ENCODE results near the gene MORN1.

Gene MORN1

DNA sequence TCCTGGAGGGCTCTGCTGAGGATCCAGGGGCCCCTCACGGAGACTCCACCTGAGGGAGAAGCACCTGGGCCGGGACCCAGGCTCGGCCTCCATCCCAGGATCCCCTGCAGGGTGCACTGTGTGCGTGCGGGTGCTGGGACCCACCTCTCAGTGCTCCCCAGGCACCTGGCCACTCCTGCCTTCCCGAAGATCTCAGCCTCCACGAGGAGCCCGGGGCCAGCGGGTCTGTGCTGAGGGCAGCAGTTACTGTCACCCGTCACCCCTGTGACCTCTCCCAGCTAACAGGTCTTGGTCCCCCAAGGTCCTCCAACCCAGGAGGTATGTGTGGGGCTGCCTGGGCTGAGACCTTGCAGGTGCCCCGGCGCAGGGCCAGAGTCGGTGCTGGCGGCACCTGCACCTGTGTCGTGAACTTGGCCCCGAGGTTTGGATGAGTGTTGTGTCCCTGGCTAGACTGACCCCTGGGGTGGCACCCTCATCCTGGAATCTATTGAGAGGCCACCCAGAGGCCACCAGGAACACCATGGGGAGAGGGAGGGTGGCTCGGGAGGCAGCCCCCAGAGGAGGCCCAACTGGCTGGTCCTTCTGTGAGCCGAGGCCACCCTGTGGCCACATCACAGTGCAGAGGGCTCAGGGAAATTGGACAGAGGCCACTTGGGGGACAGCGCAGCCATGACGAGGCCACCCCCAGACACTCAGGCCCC, 17.7 kb downstream of the MORN1 start:
- no peak for DNase-seq (ENCODE audit: low spot score)

DNA sequence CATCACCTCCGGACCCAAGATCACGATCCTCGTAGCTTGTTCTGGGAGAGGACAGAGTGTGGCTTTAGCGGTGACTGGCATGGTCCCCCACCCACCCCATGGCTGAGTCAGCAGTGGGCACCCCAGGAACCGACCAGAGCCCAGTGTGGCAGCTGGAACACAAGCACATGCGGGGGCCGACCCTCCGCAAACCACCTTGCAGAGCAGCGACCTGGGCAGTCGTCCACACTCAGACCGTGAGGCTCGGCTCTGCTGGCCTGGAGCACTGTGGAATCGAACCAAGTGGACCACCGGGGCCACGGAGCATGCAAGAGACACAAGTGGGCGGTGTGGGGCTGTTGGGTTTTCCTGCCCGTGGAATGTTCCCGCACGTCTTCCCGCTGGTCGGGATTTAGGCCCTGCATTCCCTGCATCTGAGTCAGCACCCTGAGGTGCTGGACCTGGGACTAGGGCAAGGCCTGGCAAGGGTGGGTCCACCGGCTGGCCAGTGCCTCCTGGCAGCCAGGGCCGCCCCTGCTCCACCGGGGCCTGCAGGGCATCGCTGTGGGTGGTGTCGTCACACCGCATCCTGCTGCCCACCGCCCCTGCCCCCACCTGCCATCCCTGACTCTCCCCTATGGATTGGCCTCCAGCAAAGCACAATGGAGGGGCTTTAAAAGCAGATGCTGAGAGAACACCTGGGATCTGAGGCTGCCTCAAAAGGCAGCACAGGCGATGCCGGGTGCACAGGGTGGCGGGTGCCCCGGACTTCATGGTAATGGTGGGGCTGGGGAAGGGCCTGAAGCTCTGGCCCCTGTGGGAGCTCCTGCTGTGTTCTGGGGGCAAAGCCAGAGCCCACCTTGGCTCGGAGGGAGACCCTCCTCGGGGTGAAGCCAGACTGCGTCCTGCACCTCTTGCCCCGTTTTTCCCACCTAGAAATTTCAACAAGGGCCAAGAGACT, 18.5 kb downstream of the MORN1 start:
- peak; percentile 13 for DNase-seq (ENCODE audit: low spot score)

DNA sequence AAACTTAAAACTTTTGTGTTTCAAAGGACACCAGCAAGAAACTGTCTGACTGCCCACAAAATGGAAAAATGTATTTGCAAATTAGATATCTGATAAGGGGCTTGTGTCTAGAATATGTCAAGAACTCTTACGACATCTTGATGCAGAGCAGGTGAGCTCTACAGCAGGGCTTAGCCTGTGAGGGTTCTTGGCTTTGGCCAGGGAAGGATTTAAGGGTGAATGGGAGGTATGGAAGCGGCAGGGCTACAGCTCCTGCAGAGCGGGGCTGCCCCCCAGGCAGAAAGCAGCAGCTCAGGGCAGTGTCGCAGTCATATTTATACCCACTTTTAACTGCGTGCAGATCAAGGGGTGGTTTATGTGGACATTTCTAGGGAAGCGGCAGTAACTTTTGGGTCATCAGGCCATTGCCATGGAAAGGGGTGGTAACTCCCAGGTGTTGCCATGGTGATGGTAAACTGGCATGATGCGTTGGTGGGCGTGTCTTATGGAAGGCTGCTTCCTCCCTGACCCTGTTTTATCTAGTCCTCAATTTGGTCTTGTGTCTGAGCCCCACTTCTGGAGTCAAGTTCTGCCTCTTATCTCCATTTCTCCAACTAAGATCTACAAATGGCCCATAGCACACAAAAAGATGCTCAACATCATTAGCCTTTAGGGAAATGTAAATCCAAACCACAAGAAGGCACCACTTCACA, 23.2 kb downstream of the MORN1 start:
- no peak for DNase-seq (ENCODE audit: low spot score)

DNA sequence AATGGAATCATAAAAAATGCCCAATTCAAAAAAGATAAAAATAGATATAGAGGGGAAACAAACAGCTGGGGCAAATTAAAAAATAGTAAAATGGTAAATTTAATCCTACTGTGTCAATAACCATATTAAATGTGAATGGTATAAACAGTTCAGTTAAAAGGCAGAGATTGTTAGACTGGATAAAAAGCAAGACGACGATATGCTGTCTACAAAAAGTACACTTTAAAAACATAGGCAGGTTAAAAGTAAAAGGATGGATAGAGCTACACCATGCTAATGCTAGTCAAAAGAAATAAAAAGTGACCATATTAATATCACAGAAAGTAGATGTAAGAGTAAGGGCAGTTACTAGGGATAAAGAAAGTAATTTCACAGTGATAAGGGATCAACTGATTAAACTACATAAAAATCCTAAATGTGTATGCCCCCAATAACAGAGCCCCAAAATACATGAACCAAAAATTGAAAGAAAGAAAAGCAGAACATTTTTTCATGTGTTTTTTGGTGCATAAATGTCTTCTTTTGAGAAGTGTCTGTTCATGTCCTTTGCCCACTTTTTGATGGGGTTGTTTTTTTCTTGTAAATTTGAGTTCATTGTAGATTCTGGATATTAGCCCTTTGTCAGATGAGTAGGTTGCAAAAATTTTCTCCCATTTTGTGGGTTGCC, 27.4 kb downstream of the MORN1 start:
- DNase-seq (ENCODE audit: low spot score) = no peak

DNA sequence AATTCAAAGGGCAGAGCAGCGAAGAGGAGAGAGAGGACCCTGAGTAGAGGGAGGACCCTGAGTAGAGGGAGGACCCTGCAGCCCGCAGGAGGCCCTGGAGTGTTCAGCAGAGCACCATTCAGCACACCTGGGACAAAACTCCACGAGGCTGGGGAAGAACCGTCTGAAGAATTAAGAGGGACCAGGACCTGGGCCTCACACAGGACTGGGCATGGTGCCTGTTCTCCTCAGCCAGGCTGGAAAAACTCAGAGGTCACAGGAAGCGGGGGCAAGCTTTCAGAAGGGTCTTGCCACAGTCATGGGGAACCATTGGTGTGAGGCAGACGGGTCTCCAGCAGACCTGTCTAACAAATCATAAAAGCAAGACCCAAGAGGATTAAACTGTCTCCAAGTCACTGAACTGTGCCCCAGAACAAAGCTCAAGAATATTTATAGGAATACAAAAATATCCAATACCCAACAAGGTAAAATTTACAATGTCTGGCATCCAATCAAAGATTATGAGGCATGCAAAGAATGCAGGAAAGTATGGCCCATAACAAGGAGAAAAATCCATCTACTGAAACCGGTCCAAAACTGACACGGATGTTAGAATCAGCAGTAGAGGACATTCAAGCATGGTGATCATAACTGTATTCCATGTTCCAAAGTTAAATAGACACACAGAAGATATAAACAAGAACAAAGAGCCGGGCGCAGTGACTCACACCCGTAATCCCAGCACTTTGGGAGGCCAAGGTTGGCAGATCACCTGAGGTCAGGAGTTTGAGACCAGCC, 30.6 kb downstream of the MORN1 start:
- no peak for DNase-seq (ENCODE audit: low spot score)

DNA sequence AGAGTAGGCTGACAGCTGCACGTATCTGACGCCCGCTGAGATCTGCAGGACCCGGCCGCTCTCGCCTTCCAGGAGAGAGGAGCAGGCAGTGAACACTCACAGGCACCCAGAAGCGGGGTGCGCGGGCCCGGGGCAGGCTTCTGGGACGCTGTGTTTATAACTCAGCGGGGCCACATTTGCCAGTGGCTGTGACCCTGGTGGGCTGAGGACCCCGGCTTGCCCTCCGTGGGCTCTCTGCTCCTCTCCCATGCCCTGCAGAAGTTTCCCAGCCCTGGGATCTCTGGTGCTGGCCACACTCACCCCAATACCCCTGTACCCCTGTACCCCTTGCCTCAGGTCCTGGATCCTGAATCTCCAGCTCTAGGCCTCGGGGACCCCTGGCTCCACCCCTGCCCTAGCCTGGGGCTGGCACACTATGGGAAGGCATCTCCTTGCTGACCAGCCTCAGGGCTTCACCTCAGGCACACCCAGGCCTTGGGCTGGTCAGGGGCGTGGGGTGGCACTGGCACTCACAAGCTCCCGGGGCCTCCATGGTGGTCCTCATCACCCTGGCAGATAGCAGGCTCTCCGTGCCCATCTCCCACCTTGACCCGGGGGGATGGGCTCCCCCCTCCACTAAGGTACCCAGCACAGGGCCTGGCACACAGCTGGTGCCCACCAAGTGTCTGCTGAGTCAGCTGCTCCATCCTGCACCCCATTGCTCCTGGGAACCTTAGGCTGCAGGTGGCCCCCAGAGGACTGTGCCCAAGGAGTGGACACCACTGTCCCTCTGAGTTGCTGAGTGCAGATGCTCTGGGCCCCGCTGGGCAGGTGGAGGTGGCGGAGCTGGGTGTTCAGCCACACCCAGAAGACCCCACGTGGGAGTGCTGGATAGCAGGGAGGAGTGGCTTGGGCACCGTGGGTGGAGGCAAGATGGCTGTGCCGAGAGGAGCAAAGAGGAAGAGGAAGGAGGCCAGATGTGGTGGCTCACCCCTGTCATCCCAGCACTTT, 32.4 kb downstream of the MORN1 start:
- DNase-seq (ENCODE audit: low spot score) = no peak

DNA sequence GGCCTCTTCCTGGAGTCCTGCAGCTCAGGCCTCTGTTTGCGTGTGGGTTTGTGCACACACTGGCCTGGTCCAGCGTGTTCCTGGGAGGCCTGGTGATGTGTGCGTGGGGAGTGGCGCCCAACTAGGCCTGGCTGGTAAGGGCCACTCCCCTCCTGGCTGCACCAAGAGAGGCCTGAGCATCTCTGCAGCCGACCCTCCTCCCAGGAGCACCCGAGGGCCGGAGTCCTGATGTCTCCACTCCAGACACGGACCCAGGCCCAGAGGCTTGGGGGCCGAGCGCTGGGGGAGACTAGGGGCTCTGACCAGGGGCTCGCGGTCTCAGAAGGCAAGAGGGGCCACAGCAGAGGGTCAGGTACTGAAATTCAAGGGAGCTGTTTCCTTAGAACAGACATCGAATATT, 33.3 kb downstream of the MORN1 start:
- DNase-seq (ENCODE audit: low spot score) = no peak

DNA sequence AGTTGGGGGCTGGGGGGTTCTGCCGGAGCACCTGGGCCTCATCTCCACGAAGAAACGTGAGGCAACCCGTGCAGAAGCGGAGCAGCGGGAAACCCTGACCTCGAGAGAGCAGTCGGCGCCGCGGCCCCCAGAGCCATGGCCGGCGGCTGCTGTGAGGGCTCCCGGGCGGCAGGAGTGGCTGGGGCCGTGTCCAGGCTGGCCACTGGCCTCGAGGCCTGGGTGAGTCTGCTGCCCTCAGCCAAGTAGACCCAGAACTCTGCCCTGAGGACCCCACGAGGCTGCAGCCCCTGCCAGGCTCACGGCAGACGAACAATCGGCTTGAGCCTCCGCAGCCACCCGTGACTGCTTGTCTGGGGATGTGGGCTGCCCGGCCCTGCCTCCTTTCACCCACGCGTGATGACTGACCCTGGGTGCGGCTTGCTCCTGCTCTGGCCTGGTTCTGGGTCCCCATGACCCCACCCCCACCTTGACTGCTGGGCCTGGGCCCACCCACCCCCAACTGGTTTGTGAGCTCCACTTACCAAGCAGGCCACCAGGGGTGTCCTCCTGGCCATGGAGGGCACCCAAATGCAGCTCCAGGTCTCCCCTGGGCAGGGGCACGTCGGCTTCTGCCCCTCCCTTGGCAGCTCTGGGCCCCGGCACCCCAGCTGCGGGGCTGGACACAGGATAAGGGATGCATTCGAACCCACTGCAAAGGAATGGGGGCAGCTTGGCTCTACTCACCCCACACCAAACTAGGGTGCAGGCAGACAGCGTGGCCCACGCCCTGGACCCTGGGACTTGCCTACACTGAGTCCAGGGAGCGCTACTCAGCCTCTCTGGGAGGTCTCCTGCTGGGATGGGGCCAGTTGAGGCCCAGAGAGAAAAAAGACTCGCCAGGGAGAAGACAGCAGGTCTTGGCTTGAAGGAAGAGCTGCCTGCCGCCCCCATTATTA, 34.2 kb downstream of the MORN1 start:
- DNase-seq (ENCODE audit: low spot score) = no peak

DNA sequence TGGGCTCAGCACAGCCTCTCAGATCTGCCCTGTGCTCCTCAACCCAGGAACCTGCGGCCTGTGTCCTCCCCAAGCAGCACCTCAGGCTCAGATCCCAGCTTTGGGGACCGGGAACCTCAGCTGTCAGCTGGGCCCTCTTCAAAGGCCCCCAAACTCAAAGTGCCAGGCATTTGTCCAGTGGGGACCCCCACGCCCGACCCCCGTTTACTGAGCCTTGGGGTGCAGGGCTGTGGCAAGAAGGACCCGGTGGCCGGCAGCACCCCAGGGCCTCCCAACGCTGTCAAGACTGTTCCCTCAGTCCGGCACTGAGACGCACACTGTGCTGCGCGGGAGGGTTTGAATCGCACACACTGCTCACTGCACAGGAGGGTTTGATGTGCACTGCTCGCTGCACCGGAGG, 35.0 kb downstream of the MORN1 start:
- DNase-seq (ENCODE audit: low spot score) = no peak

DNA sequence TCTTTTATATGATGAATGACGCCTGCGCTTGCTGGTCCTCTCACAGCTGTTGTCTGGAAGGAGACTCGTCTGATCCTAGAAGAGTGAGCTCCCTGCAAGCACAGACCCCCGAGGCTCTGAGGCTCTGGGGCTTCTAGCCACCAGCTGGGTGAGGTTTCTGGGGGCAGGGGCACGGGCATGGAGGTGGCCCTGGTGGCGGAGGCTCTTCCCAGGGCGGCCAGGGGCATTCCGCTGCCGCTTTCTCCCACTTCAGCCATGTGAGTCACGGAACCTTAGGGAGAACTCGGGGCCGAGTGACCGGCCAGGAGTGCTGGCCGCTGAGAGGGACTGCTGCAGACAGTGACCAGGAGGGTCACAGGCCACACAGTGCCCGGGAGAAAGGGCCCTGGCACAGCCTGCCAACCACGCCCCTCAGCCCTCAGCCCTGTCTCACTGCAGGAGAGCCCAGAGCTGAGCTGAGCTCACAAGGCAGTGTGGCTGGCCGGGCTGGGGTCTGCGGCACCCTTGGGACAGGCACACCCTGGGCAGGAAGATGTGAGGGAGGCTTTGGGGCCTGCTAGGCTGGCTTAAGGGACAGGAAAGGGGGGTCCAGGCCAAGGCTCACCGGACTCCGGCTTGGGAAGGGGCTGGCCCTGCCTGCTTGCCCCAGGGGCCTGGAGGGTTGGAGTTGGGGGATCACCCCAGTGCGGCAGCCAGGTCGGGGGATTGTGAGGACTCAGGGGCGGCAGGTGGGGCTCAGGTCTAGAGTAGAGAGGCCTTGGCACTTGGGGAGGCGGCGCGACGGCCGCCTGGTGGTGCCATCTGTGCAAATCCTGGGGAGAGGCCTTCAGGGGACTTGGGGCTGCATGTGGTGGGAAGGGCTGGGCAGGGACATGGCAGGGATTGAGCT, 35.7 kb downstream of the MORN1 start:
- no peak for DNase-seq (ENCODE audit: low spot score)

DNA sequence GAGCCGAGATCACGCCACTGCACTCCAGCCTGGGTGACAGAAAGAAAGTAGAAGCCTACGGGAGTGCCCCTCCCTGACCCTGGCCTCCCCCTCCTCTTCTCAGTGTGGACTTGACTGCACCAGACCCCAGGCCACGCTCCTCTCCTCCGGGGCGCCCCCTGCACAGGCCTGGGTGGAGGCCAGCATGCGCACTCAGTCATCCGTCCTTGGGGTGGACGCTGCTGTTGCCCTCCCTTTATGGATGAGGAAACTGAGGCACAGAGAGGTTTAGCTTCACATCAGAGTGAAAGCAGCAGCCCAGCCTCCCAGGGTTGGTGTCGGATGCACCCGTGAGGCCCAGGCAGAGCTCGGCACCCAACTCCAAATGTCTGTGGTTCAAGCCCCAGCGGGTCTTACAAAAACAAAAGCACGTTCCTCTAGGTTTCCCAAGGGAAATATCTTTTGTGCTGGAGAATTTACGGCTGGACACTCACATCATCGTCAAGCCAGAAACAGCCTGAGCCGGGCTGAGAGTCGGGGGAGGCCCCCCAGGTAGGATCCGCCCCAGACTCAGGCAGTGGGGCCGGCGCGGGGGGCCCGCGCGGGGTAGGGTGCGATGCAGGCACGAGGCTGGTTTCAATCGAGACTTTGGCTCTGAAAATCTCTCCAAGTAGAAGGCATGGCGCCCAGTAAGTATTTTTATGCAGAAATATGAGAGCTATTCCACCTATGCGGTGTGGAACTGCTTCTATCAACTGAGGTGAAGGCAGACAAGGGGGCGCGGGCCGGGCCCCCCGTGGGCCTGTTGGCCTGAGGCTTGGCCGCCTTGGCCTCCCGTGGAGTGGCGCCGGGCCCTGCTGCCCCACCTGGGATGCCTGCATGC, 36.6 kb downstream of the MORN1 start:
- DNase-seq (ENCODE audit: low spot score) = no peak

DNA sequence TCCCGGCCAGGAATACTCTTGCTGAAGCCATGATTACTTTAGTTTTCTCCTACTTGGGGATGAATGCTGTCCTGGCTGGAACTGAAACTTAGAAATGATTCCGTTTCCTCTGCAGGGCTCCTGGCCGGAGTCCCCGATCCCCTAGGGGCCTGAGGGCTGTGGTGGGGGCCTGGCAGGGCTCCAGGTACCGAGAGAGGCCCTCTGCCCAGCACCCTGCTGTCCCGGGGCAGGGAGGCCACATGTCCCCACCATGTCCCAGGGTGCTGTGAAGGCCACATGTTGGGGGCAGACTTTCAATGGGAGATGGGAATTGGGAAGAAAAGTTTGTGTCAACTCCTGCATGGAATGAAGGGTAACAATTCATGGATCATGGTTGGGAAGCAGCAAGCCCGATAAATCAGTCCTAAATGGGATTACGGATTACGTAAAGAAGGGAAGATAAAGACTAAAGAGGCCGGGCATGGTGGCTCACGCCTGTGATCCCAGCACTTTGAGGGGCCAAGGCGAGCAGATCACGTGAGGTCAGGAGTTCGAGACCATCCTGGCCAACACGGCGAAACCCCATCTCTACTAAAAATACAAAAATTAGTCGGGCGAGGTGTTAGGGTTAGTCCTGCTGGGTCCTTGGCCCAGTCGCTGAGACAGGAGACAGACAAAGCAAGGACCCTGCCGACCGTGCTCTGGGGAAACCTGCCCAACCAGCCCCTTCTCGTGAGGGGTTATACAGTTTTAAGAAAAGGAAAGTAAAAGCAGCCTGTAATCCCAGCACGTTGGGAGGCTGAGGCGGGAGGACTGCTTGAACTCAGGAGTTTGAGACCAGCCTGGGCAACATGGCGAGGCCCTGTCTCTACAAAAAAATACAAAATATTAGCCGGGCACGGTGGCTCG, 37.6 kb downstream of the MORN1 start:
- no peak for DNase-seq (ENCODE audit: low spot score)

DNA sequence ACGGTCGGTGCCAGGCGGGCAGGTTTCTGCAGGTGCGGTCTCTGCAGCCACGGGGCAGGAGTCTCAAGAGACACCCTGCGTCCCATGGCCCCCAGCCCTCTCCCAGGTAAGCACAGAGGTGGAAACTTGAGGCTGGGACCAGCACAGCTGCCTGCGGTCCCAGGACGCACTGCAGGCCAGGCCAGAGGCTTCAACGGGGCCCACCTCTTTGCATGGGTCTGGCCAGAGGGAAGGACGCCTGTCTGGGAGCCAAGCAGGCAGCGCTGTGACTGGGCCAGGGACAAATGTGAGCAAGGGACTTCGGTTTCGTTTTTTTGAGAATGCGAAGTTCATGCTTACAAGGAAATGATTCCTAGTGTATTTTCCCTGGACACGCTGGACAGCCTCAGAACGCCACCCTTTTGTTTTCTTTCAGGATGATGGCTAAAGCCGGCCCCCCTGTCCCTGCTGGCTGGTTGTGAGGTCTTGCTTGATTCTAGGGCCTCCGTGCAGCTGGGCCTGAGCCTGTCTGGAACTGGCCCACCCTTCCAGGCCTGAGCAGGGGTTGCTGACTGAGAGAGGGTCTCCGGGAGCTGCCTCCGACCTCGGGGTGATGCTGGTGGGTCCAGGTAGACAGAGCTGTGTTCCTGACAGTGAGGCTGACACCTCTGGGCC, 38.3 kb downstream of the MORN1 start:
- no peak for DNase-seq (ENCODE audit: low spot score)

DNA sequence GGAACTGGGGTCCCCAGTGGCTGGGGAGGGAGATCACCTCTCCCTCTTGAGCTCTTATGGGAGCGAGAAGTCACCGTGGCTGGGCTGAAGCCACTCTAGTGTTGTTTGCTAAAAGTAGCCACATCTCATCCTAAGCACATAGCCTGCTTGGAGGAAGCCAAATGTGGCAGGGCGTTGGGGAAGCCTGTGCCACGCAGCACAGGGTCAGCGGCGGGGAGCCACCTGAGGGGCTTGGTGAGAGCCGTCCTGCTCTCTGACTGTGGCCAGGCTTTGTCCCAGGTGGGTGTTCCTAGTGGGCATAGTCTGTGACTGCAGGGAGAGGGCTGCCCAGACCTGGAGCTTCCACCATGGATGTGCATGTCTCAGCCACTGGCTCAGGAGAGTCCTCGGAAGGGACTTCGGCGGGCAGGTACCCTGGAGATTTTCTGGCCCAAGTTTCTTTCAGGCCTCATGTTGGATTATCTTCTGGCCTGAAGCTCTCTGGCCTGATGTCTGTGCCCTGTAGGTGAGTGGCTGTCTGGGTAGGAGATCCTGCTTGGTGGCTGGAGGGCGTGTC, 38.9 kb downstream of the MORN1 start:
- DNase-seq (ENCODE audit: low spot score) = no peak

DNA sequence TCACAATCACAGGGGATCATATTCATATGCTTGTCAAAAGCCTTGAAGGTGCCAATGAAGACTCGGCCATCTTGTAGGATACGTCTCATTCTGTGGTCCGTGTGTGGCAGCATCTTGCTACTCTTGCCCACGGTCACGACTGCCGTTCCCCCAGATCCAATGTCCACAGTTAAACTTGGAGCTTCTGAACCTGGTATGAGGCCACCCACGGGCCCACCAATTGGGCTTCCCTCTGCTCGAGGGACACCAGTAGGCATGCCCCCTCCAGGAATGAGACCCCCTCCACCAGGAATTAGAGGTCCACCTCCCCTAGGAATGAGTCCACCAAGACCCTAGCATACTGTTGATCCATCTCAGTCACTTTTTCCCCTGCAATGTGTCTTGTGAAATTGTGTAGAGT, 39.6 kb downstream of the MORN1 start:
- DNase-seq (ENCODE audit: low spot score) = no peak

Measured in kidney tubule cell (primary cell).